Sigmoid colon (tissue), 7 donors: ENCODE data around the gene PCK2. TPM values are rescaled to one million over a fixed set of nuclear protein-coding genes. Genes with fewer than 3 reads are reported as not detected.

ENCODE experiments used
- DNase-seq: peaks from one replicate; pipeline ENCODE4 v3.0.0-alpha.2; 2019
- H3K27ac ChIP-seq, 4 donors: fragments of 200-600 bp; sonication (generic); one replicate each; pipeline ENCODE4 v1.5.1; 2016 to 2019; ENCODE audit warnings: mild to moderate bottlenecking in 1 of 4
- H3K27me3 ChIP-seq, 3 donors: fragments of 200-600 bp; sonication (generic); one replicate each; pipeline ENCODE4 v1.5.1; 2019; ENCODE audit warnings: mild to moderate bottlenecking in 1 of 3
- H3K36me3 ChIP-seq, 4 donors: fragments of 200-600 bp; sonication (generic); one replicate each; pipeline ENCODE4 v1.5.1; 2016 to 2019
- H3K4me1 ChIP-seq, 4 donors: fragments of 200-600 bp; sonication (generic); one replicate each; pipeline ENCODE4 v1.5.1; 2017 to 2019
- H3K4me3 ChIP-seq, 4 donors: fragments of 200-600 bp; sonication (generic); one replicate each; pipeline ENCODE4 v1.5.1; 2017 to 2019; ENCODE audit warnings: mild to moderate bottlenecking in 2 of 4, moderate library complexity in 1 of 4
- H3K9me3 ChIP-seq, 4 donors: fragments of 200-600 bp in 3 of 4; sonication (generic) in 3 of 4; one replicate each; pipeline versions ENCODE4 v1.5.1 to v1.6.1; 2013 to 2019
- CTCF ChIP-seq, 4 experiments: fragments of 450-650 bp in 3 of 4; fragments of 200-600 bp in 1 of 4; IDR thresholded peaks; one replicate each; pipeline ENCODE4 v1.5.1; 2016 to 2019; ENCODE audit warnings: antibody characterized with exemption in 4 of 4, mild to moderate bottlenecking in 3 of 4, moderate library complexity in 2 of 4
- EP300 ChIP-seq, 4 donors: sonication (generic); formaldehyde crosslinking; IDR thresholded peaks; one replicate each; pipeline ENCODE4 v1.6.1; 2017; ENCODE audit warnings: antibody characterized with exemption in 4 of 4
- POLR2A ChIP-seq, 2 donors: fragments of 450-650 bp; IDR thresholded peaks; one replicate each; pipeline ENCODE4 v1.6.1; 2016; ENCODE audit warnings: antibody characterized with exemption in 2 of 2, mild to moderate bottlenecking in 2 of 2, moderate library complexity in 2 of 2
- POLR2AphosphoS5 ChIP-seq, 4 donors: sonication (generic); formaldehyde crosslinking; IDR thresholded peaks; one replicate each; pipeline ENCODE4 v1.6.1; 2017; ENCODE audit warnings: antibody characterized with exemption in 4 of 4
- WGBS, 2 donors: extraction: QIAGEN DNeasy Blood & Tissue Kit; methylation state at CpG; one replicate each; pipeline ENCODE4 v1.1.7; 2013; 5-methylcytosine and 5-hydroxymethylcytosine counted together
- intact Hi-C: fragments of 100-400 bp; cut with DNase I; formaldehyde crosslinking; loops from one replicate; pipeline ENCODE4 v1.15.1; 2023
- polyA plus RNA-seq, 3 donors: library from polyadenylated mRNA; stranded (reverse); fragments of 200-250 nt; gene quantifications; one replicate each; pipeline ENCODE4 v1.2.3, GENCODE V29; 2013
- total RNA-seq, 4 donors: library from RNA; depleted of rRNA; stranded (reverse); fragments of >200 nt; gene quantifications; one replicate each; pipeline ENCODE4 v1.1.0, GENCODE V29; 2016
- donor health status: healthy with polysubstance abuse.
- donor health status: Bipolar disorder and iron deficiency.
- donor health status: healthy.

Gene PCK2
- total and polyA plus RNA-seq, 7 donors = 7.1 to 109 (median 12.2) TPM

GRCh38 chr14:24052656-24053547, 41.2 kb upstream of the PCK2 start:
- Histone ChIP-seq H3K4me1 (peaks cover 0 to 16% (median 13%) of the 10 kb centered on the region in 4 donors), H3K27me3 (no peaks in the 10 kb centered on the region), H3K27ac (no peak overlapping the region), H3K9me3 (no peaks in the 10 kb centered on the region), H3K4me3 (peak overlapping the region; percentile 41 to 66 (median 55)), H3K36me3 (no peaks in the 10 kb centered on the region)
- TF ChIP-seq CTCF (IDR thresholded peaks at IDR 0.05) = no peak
- no peak for TF ChIP-seq EP300 (IDR thresholded peaks at IDR 0.05)
- TF ChIP-seq POLR2A (IDR thresholded peaks at IDR 0.05) = no peak
- no peak for TF ChIP-seq POLR2AphosphoS5 (IDR thresholded peaks at IDR 0.05)
- intact Hi-C loops = loop anchor here (2.0 kb wide), 1 partner anchor 40 kb away; no protein-coding TSS in a partner anchor
- no peak for DNase-seq
- WGBS, 2 donors = 41 to 53% methylated on average over 20 of the region's 20 CpGs

- WGBS, 2 donors = 85 to 90% methylated on average over 10 of the region's 10 CpGs
- H3K27me3 ChIP-seq = no peaks in the 10 kb centered on the region
- H3K4me1 ChIP-seq = peaks cover 0 to 20% (median 13%) of the 10 kb centered on the region in 4 donors
- no peaks in the 10 kb centered on the region for H3K36me3 ChIP-seq
- no peaks in the 10 kb centered on the region for H3K9me3 ChIP-seq
- intact Hi-C loops = loop anchor here (2.0 kb wide), 1 partner anchor 39 kb away; no protein-coding TSS in a partner anchor
- TF ChIP-seq POLR2A (IDR thresholded peaks at IDR 0.05) (no peak), CTCF (IDR thresholded peaks at IDR 0.05) (no peak), POLR2AphosphoS5 (IDR thresholded peaks at IDR 0.05) (no peak), EP300 (IDR thresholded peaks at IDR 0.05) (no peak)
- no peak overlapping the region for H3K4me3 ChIP-seq
- H3K27ac ChIP-seq = no peak overlapping the region
- peak; percentile 61 for DNase-seq
Observed at GRCh38 chr14:24053548-24054323, 40.4 kb upstream of the PCK2 start.

- intact Hi-C loops = no loop called here
- WGBS, 2 donors = 89 to 95% methylated on average over 6 of the region's 6 CpGs
Observed at GRCh38 chr14:24054324-24054641, 39.8 kb upstream of the PCK2 start.

GRCh38 chr14:24054646-24055045, 39.5 kb upstream of the PCK2 start:
- no peak for TF ChIP-seq POLR2AphosphoS5 (IDR thresholded peaks at IDR 0.05)
- no peak for TF ChIP-seq CTCF (IDR thresholded peaks at IDR 0.05)
- no peak for TF ChIP-seq EP300 (IDR thresholded peaks at IDR 0.05)
- no peak for TF ChIP-seq POLR2A (IDR thresholded peaks at IDR 0.05)
- Histone ChIP-seq H3K4me1 (peaks cover 0 to 20% (median 13%) of the 10 kb centered on the region in 4 donors), H3K9me3 (no peaks in the 10 kb centered on the region), H3K4me3 (no peak overlapping the region), H3K27me3 (no peaks in the 10 kb centered on the region), H3K27ac (no peak overlapping the region), H3K36me3 (no peaks in the 10 kb centered on the region)
- WGBS, 2 donors = 93 to 94% methylated on average over 9 of the region's 9 CpGs
- DNase-seq = no peak
- intact Hi-C loops = no loop called here

More at GRCh38 chr14:24054324-24054641, 39.8 kb upstream of the PCK2 start:
- no peak overlapping the region for H3K27ac ChIP-seq
- peaks cover 0 to 20% (median 13%) of the 10 kb centered on the region in 4 donors for H3K4me1 ChIP-seq
- H3K9me3 ChIP-seq = no peaks in the 10 kb centered on the region
- no peaks in the 10 kb centered on the region for H3K27me3 ChIP-seq
- H3K4me3 ChIP-seq = no peak overlapping the region
- TF ChIP-seq POLR2AphosphoS5 (IDR thresholded peaks at IDR 0.05) = no peak
- no peak for DNase-seq
- no peaks in the 10 kb centered on the region for H3K36me3 ChIP-seq
